Activated B cell treated with CpG ODN at 0.5 μM for 24 hours (primary cell): ENCODE measurements around the gene ANKS3. TPM values are rescaled to one million over a fixed set of nuclear protein-coding genes. Genes with fewer than 3 reads are reported as not detected.

Experiments
- ATAC-seq: fragments of 200-7000 bp; cut with Tn5 transposase; one replicate; pipeline ENCODE4 v1.10.0; 2021; ENCODE audit warnings: low read depth, mild to moderate bottlenecking, moderate library complexity
- CTCF ChIA-PET: fragments of 350-600 bp; sonication (Branson Sonifier 250); formaldehyde crosslinking; loops from one replicate; lab custom pipeline; 2021; ENCODE audit warnings: antibody characterized with exemption; lab: Charles Lee
- POLR2A ChIA-PET: fragments of 350-600 bp; sonication (Branson Sonifier 250); formaldehyde crosslinking; loops from one replicate; lab custom pipeline; 2021; ENCODE audit warnings: antibody characterized with exemption; lab: Charles Lee
- DNase-seq: peaks from one replicate; pipeline ENCODE4 v3.0.0; 2022
- H3K27ac Mint-ChIP-seq: one replicate; pipeline ENCODE4 v1.8.0; 2020; ENCODE audit warnings: mixed read lengths
- H3K27me3 Mint-ChIP-seq: one replicate; pipeline ENCODE4 v1.8.0; 2021; ENCODE audit warnings: mixed read lengths
- H3K36me3 Mint-ChIP-seq: one replicate; pipeline ENCODE4 v1.8.0; 2021; ENCODE audit warnings: low read depth, mixed read lengths
- H3K4me1 Mint-ChIP-seq: one replicate; pipeline ENCODE4 v1.8.0; 2021; ENCODE audit warnings: mixed read lengths
- H3K4me3 Mint-ChIP-seq: one replicate; pipeline ENCODE4 v1.8.0; 2020; ENCODE audit warnings: mild to moderate bottlenecking, mixed read lengths
- H3K9me3 Mint-ChIP-seq: one replicate; pipeline ENCODE4 v1.8.0; 2020; ENCODE audit warnings: mixed read lengths
- intact Hi-C: fragments of 100-400 bp; cut with micrococcal nuclease; formaldehyde crosslinking; loops from one replicate; pipeline ENCODE4 v1.15.1; 2024
- total RNA-seq: library from RNA; stranded (reverse); gene quantifications from 2 replicates; pipeline ENCODE4 v1.2.3, GENCODE V29; 2022
- TF ChIP-seq, protein P1 (sequence below): fragments of 200-600 bp; IDR thresholded peaks from one replicate; pipeline ENCODE4 v1.8.0; 2022; ENCODE audit warnings: antibody characterized with exemption, mild to moderate bottlenecking

Gene ANKS3
- total RNA-seq, 1 donor from 2014 or later, result 21.9 TPM

DNA sequence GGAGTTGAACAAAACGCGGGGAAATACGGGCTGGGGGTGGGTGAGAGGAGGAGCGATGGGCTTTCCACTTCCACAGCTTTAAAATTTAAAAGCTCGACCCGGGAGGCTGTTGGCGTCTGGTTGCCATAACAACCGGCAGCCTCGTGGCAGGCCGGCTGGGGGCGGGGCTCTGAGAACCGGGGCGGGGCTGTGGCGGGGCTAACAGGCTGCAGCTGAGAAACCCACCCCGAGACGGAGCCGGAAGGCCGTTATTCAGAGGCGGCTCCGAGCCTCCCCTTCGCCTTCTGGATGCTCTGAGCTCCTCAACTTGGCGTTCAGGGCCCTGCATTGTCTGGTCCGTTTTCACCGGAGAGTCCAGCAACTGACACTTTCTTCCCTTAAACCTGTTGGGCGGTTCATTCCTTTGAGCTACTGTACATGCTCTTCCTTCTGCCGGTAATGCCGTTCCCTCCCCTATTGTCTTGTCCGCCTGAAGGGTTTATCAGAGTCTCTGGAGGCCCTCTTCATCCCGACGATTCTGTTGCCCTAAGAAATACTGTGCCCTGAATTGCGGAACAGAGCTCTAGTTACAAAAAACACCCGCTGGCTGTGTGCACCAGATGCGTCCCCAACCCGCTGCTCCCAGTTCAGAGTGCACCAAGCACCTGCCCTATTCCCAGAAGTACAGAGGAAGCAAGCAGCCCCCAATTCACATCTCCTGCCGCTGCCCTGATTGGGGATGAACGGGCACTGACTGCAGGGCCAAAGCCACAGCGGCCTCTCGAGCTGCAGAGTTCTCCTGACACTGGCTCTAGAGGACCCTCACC is 862 bp upstream of the ANKS3 start:
- Mint-ChIP-seq H3K4me3 (peak overlapping the region; percentile 90), H3K36me3 (peaks cover 9% of the 10 kb centered on the region), H3K27me3 (no peaks in the 10 kb centered on the region), H3K27ac (peak overlapping the region; percentile 87), H3K9me3 (no peaks in the 10 kb centered on the region), H3K4me1 (peaks cover 18% of the 10 kb centered on the region)
- POLR2A ChIA-PET, result interaction anchor here (0.5 to 3.1 kb wide), 16 partner anchors 17 to 481 kb away, joined by 3 to 27 read pairs (median 6); partner anchors contain the start of genes CDIP1, GLYR1, NUDT16L1 and PAM16
- intact Hi-C loops, result loop anchor here (1.0 to 2.0 kb wide), 9 partner anchors 32 to 298 kb away; partner anchors contain the start of genes CDIP1, GLYR1, HMOX2 and MGRN1
- ATAC-seq (peak; percentile 80), DNase-seq (peak; percentile 91)
- CTCF ChIA-PET, result interaction anchor here (0.8 to 1.7 kb wide), 9 partner anchors 13 to 357 kb away, joined by 3 to 7 read pairs (median 4); partner anchors contain the start of genes GLYR1, HMOX2, MGRN1 and ROGDI
- TF ChIP-seq, protein P1, sequence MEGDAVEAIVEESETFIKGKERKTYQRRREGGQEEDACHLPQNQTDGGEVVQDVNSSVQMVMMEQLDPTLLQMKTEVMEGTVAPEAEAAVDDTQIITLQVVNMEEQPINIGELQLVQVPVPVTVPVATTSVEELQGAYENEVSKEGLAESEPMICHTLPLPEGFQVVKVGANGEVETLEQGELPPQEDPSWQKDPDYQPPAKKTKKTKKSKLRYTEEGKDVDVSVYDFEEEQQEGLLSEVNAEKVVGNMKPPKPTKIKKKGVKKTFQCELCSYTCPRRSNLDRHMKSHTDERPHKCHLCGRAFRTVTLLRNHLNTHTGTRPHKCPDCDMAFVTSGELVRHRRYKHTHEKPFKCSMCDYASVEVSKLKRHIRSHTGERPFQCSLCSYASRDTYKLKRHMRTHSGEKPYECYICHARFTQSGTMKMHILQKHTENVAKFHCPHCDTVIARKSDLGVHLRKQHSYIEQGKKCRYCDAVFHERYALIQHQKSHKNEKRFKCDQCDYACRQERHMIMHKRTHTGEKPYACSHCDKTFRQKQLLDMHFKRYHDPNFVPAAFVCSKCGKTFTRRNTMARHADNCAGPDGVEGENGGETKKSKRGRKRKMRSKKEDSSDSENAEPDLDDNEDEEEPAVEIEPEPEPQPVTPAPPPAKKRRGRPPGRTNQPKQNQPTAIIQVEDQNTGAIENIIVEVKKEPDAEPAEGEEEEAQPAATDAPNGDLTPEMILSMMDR, result no peak

DNA sequence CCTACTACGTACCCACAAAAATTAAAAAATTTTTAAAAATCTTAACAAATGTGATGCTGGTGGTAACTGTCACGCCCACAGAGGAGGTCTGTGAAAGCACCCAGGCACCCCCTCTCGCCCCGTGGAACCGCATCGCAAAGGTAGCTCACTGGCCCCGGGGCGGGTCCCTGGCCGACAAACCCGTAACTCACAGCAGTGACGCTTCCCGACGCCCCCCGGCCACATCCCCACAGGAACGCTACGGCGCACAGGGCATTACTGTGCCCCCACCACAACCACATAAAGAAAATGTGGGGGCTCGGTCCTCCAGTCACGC is 366 bp downstream of the ANKS3 start:
- Mint-ChIP-seq H3K4me1 (peaks cover 18% of the 10 kb centered on the region), H3K27me3 (no peaks in the 10 kb centered on the region), H3K9me3 (no peaks in the 10 kb centered on the region), H3K27ac (peak overlapping the region; percentile 61), H3K36me3 (peaks cover 19% of the 10 kb centered on the region), H3K4me3 (peak overlapping the region; percentile 90)
- intact Hi-C loops, result loop anchor here (1.0 to 2.0 kb wide), 9 partner anchors 34 to 300 kb away; partner anchors contain the start of genes CDIP1, GLYR1, HMOX2 and MGRN1
- ChIA-PET CTCF (interaction anchor here (1.6 to 1.7 kb wide), 2 partner anchors 38 to 118 kb away, joined by 5 to 7 read pairs; no protein-coding TSS in a partner anchor), POLR2A (interaction anchor here (0.5 to 3.1 kb wide), 14 partner anchors 18 to 462 kb away, joined by 3 to 27 read pairs (median 7); partner anchors contain the start of genes CDIP1, GLYR1, NUDT16L1 and PAM16)
- DNase-seq (no peak), ATAC-seq (peak; percentile 8)
- TF ChIP-seq, protein P1, result no peak

DNA sequence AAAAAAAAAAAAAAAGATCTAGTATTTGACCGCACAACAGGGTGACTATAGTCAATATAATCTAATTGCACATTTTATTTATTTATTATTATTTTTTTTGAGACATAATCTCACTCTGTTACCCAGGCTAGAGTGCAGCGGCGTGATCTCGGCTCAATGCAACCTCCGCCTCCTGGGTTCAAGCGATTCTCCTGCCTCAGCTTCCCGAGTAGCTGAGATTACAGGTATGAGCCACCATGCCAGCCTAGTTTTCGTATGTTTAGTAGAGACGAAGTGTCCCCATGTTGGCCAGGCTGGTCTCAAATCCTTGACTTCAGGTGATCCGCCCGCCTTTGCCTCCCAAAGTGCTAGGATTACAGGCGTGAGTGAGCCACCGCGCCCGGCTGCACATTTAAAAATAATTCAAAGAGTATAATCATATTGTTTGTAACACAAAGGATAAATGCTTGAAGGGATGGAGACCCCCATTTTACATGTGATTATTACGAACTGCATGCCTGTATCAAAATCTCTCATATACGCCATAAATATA is 794 bp downstream of the ANKS3 start:
- H3K36me3 Mint-ChIP-seq, result peaks cover 23% of the 10 kb centered on the region
- POLR2A ChIA-PET, result interaction anchor here (0.5 to 3.1 kb wide), 8 partner anchors 33 to 124 kb away, joined by 3 to 27 read pairs (median 15); partner anchors contain the start of genes GLYR1, NUDT16L1, ROGDI and UBN1
- no peaks in the 10 kb centered on the region for H3K27me3 Mint-ChIP-seq
- no peak for DNase-seq
- intact Hi-C loops, result no loop called here
- CTCF ChIA-PET, result interaction anchor here (1.7 kb wide), 1 partner anchor 37 kb away, joined by 5 read pairs; no protein-coding TSS in a partner anchor
- TF ChIP-seq, protein P1, result no peak
- no peaks in the 10 kb centered on the region for H3K9me3 Mint-ChIP-seq
- ATAC-seq, result no peak
- peak overlapping the region; percentile 61 for H3K27ac Mint-ChIP-seq
- H3K4me3 Mint-ChIP-seq, result peak overlapping the region; percentile 90
- H3K4me1 Mint-ChIP-seq, result peaks cover 18% of the 10 kb centered on the region

DNA sequence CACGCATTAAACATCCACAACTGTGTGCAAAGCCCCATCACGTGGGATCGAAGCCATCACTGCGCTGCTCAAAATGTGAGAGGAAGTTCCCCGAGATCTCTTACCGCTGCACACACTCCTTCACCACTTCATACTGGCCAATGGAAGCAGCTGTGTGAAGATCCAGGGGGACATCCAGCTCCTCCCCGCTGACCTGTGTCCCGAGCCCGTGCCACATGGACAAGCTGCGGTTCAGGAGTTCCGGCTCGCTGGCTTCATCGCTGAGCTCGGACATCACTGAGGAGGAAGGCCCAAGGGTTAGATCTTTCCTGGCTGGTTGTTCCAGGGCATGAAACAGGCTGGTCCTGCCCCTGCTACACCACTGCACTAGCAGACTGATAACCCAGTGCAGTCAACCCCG is 4.2 kb downstream of the ANKS3 start:
- Mint-ChIP-seq H3K9me3 (no peaks in the 10 kb centered on the region), H3K4me3 (no peak overlapping the region), H3K4me1 (peaks cover 12% of the 10 kb centered on the region), H3K27ac (no peak overlapping the region), H3K27me3 (no peaks in the 10 kb centered on the region), H3K36me3 (peaks cover 46% of the 10 kb centered on the region)
- ChIA-PET CTCF (no interaction called here), POLR2A (no interaction called here)
- TF ChIP-seq, protein P1, result no peak
- ATAC-seq (no peak), DNase-seq (no peak)
- intact Hi-C loops, result no loop called here

DNA sequence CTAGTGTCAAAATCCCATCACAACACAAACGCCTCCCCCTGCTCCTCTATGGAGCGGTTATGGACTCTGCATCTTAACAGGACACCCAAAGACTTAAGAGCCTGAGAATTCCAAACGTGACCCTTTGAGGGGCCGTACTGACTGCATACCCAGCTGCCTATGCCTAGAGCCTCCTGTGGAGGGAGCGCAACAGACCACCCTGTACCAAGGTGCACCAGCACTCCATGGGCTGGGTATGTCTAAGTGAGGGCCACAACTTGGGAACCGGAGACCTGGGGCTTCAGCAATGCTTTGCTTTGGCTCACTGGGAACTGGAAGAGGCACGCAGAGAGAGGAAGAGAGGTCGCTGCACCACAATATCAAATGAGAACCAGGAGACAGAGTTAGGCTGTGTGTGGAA is 5.4 kb downstream of the ANKS3 start:
- ATAC-seq (no peak), DNase-seq (no peak)
- TF ChIP-seq, protein P1, result no peak
- intact Hi-C loops, result no loop called here
- H3K4me3 Mint-ChIP-seq, result no peak overlapping the region
- no peaks in the 10 kb centered on the region for H3K27me3 Mint-ChIP-seq
- H3K4me1 Mint-ChIP-seq, result peaks cover 9% of the 10 kb centered on the region
- peaks cover 50% of the 10 kb centered on the region for H3K36me3 Mint-ChIP-seq
- ChIA-PET CTCF (no interaction called here), POLR2A (no interaction called here)
- no peaks in the 10 kb centered on the region for H3K9me3 Mint-ChIP-seq
- H3K27ac Mint-ChIP-seq, result no peak overlapping the region
